Measurements from ENCODE around the gene FLNC. TPM values are rescaled to one million over a fixed set of nuclear protein-coding genes. Genes with fewer than 3 reads are reported as not detected.

Gene FLNC
- total and polyA plus RNA-seq, 2 of the 4 experiments (the other 2 are of a cell fraction): 116 to 154 TPM

DNA sequence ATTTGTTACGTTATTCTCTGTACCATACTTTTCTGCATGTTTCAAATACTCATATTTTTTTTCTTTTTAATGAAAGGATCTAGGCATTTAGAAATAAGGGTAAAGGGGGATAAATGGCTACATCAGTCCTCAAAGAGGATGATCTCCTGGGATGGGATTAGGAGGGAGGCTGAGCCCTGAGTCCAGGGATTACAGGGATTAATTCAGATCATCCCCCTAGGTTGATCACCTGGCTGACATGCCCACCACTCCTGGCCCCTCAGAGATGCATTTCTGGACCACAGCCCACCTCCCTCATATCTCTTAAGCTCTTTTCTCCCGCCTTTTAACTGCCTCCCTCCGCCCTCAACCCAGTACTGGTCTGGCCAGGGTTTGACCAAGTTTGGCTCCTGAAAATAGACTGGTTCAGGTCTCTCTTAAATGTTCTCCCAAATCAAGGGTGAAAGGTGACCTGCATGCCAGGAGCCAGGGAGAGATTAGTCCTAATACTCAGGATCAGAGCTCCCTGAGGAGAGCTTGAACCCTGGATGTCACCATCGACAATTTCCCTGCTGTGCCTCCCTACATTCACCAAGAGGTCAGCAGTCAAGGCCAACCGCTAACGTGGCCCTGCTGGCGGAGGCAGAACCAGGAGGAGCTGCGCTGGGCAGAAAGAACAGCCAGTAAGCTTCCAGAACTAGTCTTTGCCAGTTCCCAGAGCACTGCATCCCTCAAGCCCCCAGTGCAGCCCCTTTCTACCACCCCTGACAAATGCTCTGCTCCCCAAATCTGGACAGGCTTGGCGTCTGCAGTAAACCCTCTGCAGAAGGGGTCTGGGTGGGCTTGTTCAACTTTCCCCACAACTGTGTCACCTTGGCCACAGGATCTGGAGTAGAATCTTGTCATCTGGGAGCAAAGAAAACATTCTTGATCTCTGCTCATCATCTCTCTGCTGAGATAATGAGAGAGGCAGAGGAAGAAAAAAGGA, 41.5 kb upstream of the FLNC start:
- Histone ChIP-seq H2AFZ (replicated peaks; ENCODE audit: low read length, poor library complexity) (no peak overlapping the region), H2BK15ac (ENCODE audit: low read depth, low read length) (no peak overlapping the region), H2AK5ac (ENCODE audit: low read depth, low read length) (no peak overlapping the region), H3K9ac (ENCODE audit: low read depth, low read length) (no peak overlapping the region), H3K23ac (ENCODE audit: low read depth, low read length) (no peak overlapping the region), H3K56ac (ENCODE audit: extremely low read depth, insufficient read depth, low read length) (no peak overlapping the region), H2BK20ac (ENCODE audit: low read depth, low read length) (no peak overlapping the region), H4K20me1 (ENCODE audit: insufficient read depth, low read length) (peaks cover under 1% of the 10 kb centered on the region; the same call in 1 of the 2 replicates), H2BK5ac (ENCODE audit: low read depth, low read length, poor library complexity, severe bottlenecking) (no peak overlapping the region), H3K4me1 (ENCODE audit: control insufficient read depth, insufficient read depth, low read length) (peaks cover 6% of the 10 kb centered on the region), H3K9me1 (ENCODE audit: insufficient read depth, low read length) (no peaks in the 10 kb centered on the region), H4K8ac (ENCODE audit: low read depth in 2 of 2, low read length in 2 of 2) (no peak overlapping the region), H3K79me1 (ENCODE audit: low read depth in 1 of 2, low read length in 2 of 2) (peaks cover 0 to 13% of the 10 kb centered on the region in 2 experiments; a peak in 2 of 4 replicates), H2AK9ac (replicated peaks; ENCODE audit: low read depth, low read length, poor library complexity) (no peak overlapping the region), H3K14ac (replicated peaks; ENCODE audit: low read depth, low read length) (no peak overlapping the region), H3K4me3 (ENCODE audit: insufficient read depth, low read depth, low read length) (no peak overlapping the region), H3K27me3 (ENCODE audit: control insufficient read depth, insufficient read depth, low read length) (peaks cover 13% of the 10 kb centered on the region; the same call in 1 of the 2 replicates), H3K27ac (ENCODE audit: insufficient read depth, low read length) (no peak overlapping the region), H2BK120ac (ENCODE audit: low read depth, low read length) (no peak overlapping the region), H3K9me3 (ENCODE audit: control insufficient read depth, insufficient read depth, low read length) (no peaks in the 10 kb centered on the region), H3K36me3 (ENCODE audit: control insufficient read depth, insufficient read depth, low read length) (no peaks in the 10 kb centered on the region; the same call in 1 of the 2 replicates), H3K4ac (ENCODE audit: low read depth, low read length) (no peak overlapping the region), H4K5ac (ENCODE audit: low read depth, low read length) (no peak overlapping the region), H3K4me2 (ENCODE audit: low read depth, low read length) (no peak overlapping the region), H4K91ac (ENCODE audit: insufficient read depth, low read depth, low read length) (no peak overlapping the region), H3K18ac (ENCODE audit: low read depth, low read length) (no peak overlapping the region)
- in situ Hi-C loops (cut with MboI; ENCODE audit: low sequenced_read_pairs) (no loop called here), intact Hi-C loops (cut with micrococcal nuclease) (no loop called here), dilution Hi-C loops (cut with HindIII; ENCODE audit: low sequenced_read_pairs, unreplicated experiment) (no loop called here)
- TF ChIP-seq RAD21 (IDR thresholded peaks at IDR 0.05; ENCODE audit: low read length) (no peak), SMC3 (IDR thresholded peaks at IDR 0.05; ENCODE audit: low read depth, low read length) (no peak), FOS (IDR thresholded peaks at IDR 0.05; ENCODE audit: low read depth, low read length) (no peak), RFX5 (IDR thresholded peaks at IDR 0.05; ENCODE audit: low read depth, low read length) (no peak), MAZ (IDR thresholded peaks at IDR 0.05; ENCODE audit: borderline replicate concordance, low read depth, low read length) (no peak), BHLHE40 (IDR thresholded peaks at IDR 0.05; ENCODE audit: low read depth, low read length) (no peak)
- CTCF ChIA-PET: no interaction called here
- POLR2A ChIA-PET (ENCODE audit: unreplicated experiment): no interaction called here
- no peak for DNase-seq
- WGBS, 2 experiments (ENCODE audit: extremely low coverage in 2 of 2, insufficient read length in 1 of 2): 80% methylated on average over 1 of the region's 9 CpGs; no CpG with 5 or more reads in 1 of the 2 experiments
- BruUV-seq (replicated peaks): no TSS peak
- ATAC-seq (ENCODE audit: low read depth): no peak

All from IMR-90 (cell line).